ENCODE data around the gene TPO.

- no peak for TF ChIP-seq CTCF (IDR thresholded peaks at IDR 0.05)
- no peak for TF ChIP-seq POLR2A (IDR thresholded peaks at IDR 0.05)
Observed at GRCh38 chr2:1421731-1422130, 8.5 kb downstream of the TPO start.
